NOMO-1 treated with dmso at 0.1 percent for 144 hours (cell line): ENCODE data around the gene ERMN.
A peak's percentile ranks its signal among the peaks of the same experiment; 100 is the strongest.

Experiments used
- DNase-seq: peaks from one replicate; lab custom pipeline; 2025; ENCODE audit not compliant: unreplicated experiment; lab: John Stamatoyannopoulos, UW

The ERMN gene

GRCh38 chr2:157333304-157334047, 7.9 kb upstream of the ERMN start:
- DNase-seq, result no peak

GRCh38 chr2:157329524-157329923, 3.9 kb upstream of the ERMN start:
- no peak for DNase-seq

DNA sequence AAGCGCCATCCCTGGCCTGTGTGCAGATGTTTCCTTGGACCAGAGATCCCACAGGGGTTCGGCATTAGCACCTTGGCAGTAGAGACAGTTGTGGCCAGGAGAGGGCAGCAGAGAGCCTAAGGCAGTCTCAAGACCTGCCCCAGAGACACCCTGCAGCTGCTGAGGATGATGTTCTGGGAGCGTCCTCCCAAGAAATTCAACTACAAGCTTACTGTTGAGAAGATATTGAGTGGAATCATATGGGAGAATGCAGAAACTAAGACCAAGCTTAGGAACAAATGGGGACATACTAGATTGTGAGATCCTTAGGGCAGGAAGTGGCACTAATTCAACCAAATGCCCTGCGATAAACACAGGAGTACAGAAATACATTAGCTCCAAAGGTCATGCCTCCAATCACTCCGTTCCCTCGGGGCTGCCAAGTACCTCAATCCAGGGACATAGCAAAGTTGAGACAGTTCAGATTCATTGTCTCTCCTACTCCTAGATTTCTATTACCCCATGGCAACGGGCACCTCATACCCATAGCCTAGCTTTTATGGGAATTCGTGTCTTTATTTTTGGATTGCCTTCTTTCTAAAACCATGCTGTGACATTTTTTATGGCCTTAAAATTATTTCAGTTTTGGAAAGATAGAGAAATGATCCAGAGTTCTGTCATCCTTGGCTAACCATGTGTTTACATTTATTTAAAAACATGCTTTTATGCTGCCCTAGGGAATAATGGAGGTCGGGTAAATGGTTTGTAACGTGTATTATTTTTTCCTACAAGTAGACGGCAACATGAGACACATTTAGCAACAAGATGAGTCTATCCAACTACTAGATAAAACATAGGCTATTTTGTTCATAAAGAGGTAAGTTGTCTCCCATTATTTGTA, 2.2 kb upstream of the ERMN start:
- peak; percentile 38 for DNase-seq

- no peak for DNase-seq
Observed at GRCh38 chr2:157327200-157327599, 1.6 kb upstream of the ERMN start.

DNA sequence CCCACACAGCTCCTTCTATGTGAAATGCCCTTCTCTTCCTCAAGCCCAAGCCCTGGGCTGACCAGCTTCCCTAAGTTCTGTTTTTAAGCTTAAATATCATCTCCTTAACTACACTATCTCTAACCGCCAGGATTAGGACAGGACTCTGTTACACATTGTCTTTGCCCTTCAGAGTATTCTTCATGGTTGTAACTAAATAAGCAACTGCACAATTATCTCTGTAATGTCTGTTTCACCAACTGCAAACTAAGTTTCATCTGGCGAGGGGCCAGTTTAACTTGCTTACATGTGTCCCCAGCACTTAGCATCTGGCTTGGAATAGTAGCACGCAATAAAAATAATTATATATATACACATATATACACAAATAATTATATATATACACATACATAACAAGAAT, 1.1 kb upstream of the ERMN start:
- no peak for DNase-seq

- no peak for DNase-seq
Observed at GRCh38 chr2:157324331-157324843, 1.2 kb downstream of the ERMN start.

DNA sequence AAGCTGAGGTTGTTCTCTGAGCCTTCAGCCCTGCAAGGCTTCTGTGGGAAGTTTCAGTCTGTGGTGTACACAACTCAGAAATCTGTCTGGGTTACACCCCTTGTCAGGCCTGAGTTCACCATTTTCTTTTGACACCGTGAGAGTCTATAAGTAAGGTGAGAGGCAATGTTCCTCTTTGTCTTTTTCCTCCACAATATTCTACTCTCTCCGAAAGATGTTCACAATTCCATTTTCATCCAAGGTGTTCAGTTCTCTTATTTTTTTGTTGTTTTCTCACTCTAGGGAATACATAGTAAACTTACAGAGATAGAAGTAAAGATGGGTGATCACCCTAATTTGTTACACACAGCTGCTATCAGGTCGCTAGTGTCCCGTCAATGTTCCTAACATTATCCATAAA, 3.2 kb downstream of the ERMN start:
- DNase-seq, result no peak

GRCh38 chr2:157321466-157321865, 4.2 kb downstream of the ERMN start:
- peak; percentile 27 for DNase-seq

- no peak for DNase-seq
Observed at GRCh38 chr2:157320409-157320808, 5.2 kb downstream of the ERMN start.

DNA sequence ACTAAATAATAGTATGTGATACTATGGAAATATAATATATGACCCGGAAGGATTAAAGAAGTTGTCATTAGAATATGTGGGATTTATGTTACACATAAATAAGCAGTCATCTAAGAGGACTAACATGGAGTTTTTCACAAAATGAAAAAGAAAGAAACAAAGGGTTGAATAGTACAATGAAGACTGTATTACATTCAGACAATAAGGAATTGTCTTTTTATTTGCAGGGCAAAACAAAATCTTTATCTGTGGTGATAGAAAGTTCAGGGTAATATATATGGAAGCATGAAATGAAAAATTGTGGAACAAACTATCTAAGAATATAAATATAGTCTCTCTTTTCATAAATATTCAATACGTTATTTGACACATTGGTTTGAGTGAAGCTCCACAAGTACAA, 5.8 kb downstream of the ERMN start:
- DNase-seq, result no peak

GRCh38 chr2:157318884-157319283, 6.7 kb downstream of the ERMN start:
- DNase-seq, result no peak

DNA sequence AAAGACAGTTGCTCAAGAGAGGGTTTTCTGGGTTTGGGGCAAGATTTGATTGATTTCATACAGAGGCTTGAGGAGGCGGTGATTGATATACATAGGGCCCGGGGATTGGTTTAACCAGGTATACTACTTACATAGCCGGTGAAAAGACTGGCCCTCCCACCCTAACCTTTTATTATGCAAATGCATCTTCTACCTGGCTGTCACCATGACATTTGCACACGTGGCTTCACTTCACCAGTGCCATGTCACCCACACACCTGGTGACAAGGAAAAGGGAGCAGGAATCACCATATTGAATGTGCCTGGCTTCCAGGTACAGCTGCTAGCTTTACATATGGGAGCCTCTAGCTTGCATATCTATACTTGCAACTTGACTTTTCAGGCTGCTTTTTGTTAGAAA, 9.7 kb downstream of the ERMN start:
- DNase-seq, result no peak

- DNase-seq, result no peak
Observed at GRCh38 chr2:157312866-157313486, 12.6 kb downstream of the ERMN start.

DNA sequence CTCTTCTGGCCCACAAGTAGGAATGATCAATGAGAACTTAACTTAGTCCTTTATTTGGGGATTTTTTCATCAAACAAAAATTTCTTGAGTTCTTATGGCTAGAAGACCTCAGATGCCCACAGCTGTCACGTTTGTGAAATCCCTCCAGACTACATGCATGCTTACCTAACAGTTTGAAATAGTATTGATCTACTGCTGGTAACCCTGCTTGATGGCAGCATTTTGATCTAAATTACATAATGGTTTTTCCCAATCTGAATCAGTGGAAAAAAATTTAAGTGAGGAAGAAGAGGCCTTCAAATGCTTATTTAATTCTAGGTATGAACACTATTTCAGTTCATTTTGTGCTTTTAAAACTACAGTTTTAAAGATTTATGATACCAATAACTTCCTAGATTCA, 13.9 kb downstream of the ERMN start:
- DNase-seq, result no peak

DNA sequence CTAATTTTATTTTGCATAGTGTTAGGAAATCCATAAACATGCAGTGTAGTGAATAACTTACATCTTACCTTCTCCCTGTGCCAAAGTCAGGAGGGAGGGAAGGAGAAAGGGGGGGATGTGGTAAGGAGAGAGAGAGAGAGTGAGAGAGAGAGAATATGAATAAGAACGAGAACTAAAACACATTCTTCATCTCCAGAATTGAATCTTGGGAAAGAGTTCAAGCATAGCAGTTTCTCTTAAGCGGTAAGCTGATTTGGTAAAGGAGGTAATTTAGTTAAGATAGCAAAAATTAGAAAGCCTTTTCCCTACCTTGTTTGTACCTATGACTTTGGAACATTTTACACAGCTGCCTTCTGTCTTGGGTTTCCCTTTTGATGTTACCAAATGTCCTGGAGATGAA, 15.7 kb downstream of the ERMN start:
- no peak for DNase-seq

DNA sequence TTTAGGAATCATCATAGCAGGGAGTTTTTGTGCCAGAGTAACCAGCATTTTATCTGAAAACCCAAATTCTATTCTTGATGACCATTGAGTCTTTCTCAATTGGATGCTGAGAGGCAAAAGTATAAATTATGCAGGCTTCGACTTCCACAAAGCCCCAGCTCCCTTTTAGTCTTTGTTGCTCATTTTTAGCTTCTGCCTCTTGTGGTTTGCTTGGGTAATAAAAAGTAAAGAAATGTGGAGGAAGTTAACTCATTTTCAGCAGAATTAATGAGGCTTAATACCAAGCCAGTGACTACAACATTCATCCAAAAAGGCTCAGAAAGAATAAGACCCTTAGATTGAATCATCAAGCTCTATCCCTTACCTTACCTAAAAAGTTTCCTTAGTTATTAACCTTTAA, 18.6 kb downstream of the ERMN start:
- DNase-seq, result peak; percentile 67

DNA sequence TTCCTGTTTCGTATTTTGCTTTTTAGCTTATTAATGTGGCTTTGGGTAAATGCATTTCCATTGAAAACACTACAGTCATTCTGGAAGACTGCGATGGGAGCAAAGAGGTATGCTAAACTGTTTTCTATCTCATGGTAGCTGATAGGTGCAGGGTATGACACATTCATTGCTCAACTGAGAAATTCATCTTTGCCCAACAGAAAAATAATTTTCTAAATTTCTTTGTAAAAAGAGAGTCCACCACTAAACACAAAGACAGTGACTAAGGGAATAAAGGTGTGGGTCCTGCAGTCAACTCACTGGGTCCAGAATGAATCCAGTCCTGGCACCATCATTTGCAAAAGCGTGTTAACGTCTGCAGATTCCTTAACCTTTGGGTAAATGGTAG, 19.9 kb downstream of the ERMN start:
- DNase-seq, result no peak

GRCh38 chr2:157304811-157305722, 20.6 kb downstream of the ERMN start:
- no peak for DNase-seq

- DNase-seq, result no peak
Observed at GRCh38 chr2:157303612-157304011, 22.0 kb downstream of the ERMN start.

- DNase-seq, result no peak
Observed at GRCh38 chr2:157302492-157303099, 23.0 kb downstream of the ERMN start.
